Fibroblast of the aortic adventitia (primary cell): ENCODE measurements around the gene ZACN. TPM values are rescaled to one million over a fixed set of nuclear protein-coding genes. Genes with fewer than 3 reads are reported as not detected.
"Not testable (repeated sequence)": the region's sequence is repeated elsewhere in the genome, so short reads cannot be mapped to it uniquely, and the experiment has no call there.

Source experiments
- DNase-seq: peaks from one replicate; pipeline ENCODE4 v3.0.0-alpha.2; 2010; ENCODE audit warnings: low read depth
- H3K4me3 ChIP-seq: 2 replicates; pipeline ENCODE4 v1.5.1; 2011; ENCODE audit warnings: low read depth, mild to moderate bottlenecking, control low read depth, low read length, moderate library complexity
- CTCF ChIP-seq: IDR thresholded peaks from 2 replicates; pipeline ENCODE4 v1.5.1; 2011; ENCODE audit warnings: mild to moderate bottlenecking, low read length, control low read depth, inconsistent platforms; ENCODE audit not compliant: insufficient read depth
- total RNA-seq: library from RNA; depleted of rRNA; stranded (reverse); fragments of >200 nt; gene quantifications from 2 replicates; pipeline ENCODE4 v1.2.3, GENCODE V29; 2012; ENCODE audit warnings: low replicate concordance

ZACN gene
- total RNA-seq, 1 donor = not detected

- DNase-seq = peak; percentile 64
- no peak for TF ChIP-seq CTCF
- no peak overlapping the region for H3K4me3 ChIP-seq
Observed at GRCh38 chr17:76053246-76054111, 25.5 kb upstream of the ZACN start.

- DNase-seq = peak; percentile 40
- TF ChIP-seq CTCF = no peak
- no peak overlapping the region for H3K4me3 ChIP-seq
Observed at GRCh38 chr17:76054112-76054476, 24.9 kb upstream of the ZACN start.

- no peak overlapping the region for H3K4me3 ChIP-seq
- TF ChIP-seq CTCF = no peak
- no peak for DNase-seq
Observed at GRCh38 chr17:76056882-76057281, 22.1 kb upstream of the ZACN start.

GRCh38 chr17:76058264-76058663 lies 20.7 kb upstream of the ZACN start:
- not testable (repeated sequence) for DNase-seq

GRCh38 chr17:76063875-76064546 lies 15.0 kb upstream of the ZACN start:
- no peak overlapping the region for H3K4me3 ChIP-seq
- no peak for TF ChIP-seq CTCF
- DNase-seq = no peak

More at GRCh38 chr17:76058264-76058663, 20.7 kb upstream of the ZACN start:
- not testable (repeated sequence) for H3K4me3 ChIP-seq

- TF ChIP-seq CTCF = no peak
- H3K4me3 ChIP-seq = no peak overlapping the region
- no peak for DNase-seq
Observed at GRCh38 chr17:76065775-76066174, 13.2 kb upstream of the ZACN start.

- H3K4me3 ChIP-seq = peak overlapping the region; percentile 98
- no peak for DNase-seq
- TF ChIP-seq CTCF = no peak
Observed at GRCh38 chr17:76071531-76072147, 7.3 kb upstream of the ZACN start.
